Pancreas (tissue), 10 donors: ENCODE data around the gene MRPL55. TPM values are rescaled to one million over a fixed set of nuclear protein-coding genes. Genes with fewer than 3 reads are reported as not detected.
"Not testable (repeated sequence)": the region's sequence is repeated elsewhere in the genome, so short reads cannot be mapped to it uniquely, and the experiment has no call there.

Experiments
- ATAC-seq, 4 donors: fragments of 200-7000 bp; cut with Tn5 transposase; one replicate each; pipeline versions ENCODE4 v1.8.0 to v1.9.1; 2020; ENCODE audit warnings: mild to moderate bottlenecking in 4 of 4, moderate library complexity in 4 of 4
- DNase-seq, 6 donors: peaks; one replicate each; pipeline ENCODE4 v3.0.0-alpha.2; 2020
- FAIRE-seq: peaks from 2 replicates; lab custom pipeline; 2012; peaks lifted over from hg19 to GRCh38; lab: Jason Lieb, UNC
- H3K27ac ChIP-seq, 4 donors: fragments of 200-600 bp; sonication (generic); 1 replicate in 3 of 4; 2 replicates in 1 of 4; pipeline versions ENCODE4 v1.5.0 to v1.8.0; 2020
- H3K27me3 ChIP-seq, 4 donors: fragments of 200-600 bp; one replicate each; pipeline ENCODE4 v1.8.0; 2021
- H3K36me3 ChIP-seq, 3 donors: fragments of 200-600 bp; sonication (generic) in 1 of 3; one replicate each; pipeline versions ENCODE4 v1.5.0 to v1.8.0; 2020 to 2021
- H3K4me1 ChIP-seq, 3 donors: fragments of 200-600 bp; one replicate each; pipeline ENCODE4 v1.8.0; 2021
- H3K4me3 ChIP-seq, 4 donors: fragments of 200-600 bp; sonication (generic) in 2 of 4; one replicate each; pipeline versions ENCODE4 v1.5.0 to v1.8.0; 2020 to 2021
- H3K9me3 ChIP-seq, 4 donors: fragments of 200-600 bp; one replicate each; pipeline ENCODE4 v1.8.0; 2021
- WGBS, 2 donors: extraction: QIAGEN DNeasy Blood & Tissue Kit; methylation state at CpG; one replicate each; pipeline ENCODE4 v1.1.7; 2013; 5-methylcytosine and 5-hydroxymethylcytosine counted together
- intact Hi-C, 3 donors: fragments of 100-400 bp; cut with DNase I; formaldehyde crosslinking; loops; one replicate each; pipeline versions ENCODE4 v1.11.1 to v1.14.2; 2022
- polyA plus RNA-seq, 2 donors: library from polyadenylated mRNA; stranded (reverse); fragments of 200-250 nt; gene quantifications; one replicate each; pipeline ENCODE4 v1.2.3, GENCODE V29; 2013
- total RNA-seq, 6 donors: library from RNA; stranded (reverse); fragmentation: NEBNext Ultra II Directional in 4 of 6; extraction: Animal tissue kit (Norgen Biotek cat#: 25700) in 4 of 6; gene quantifications; one replicate each; pipeline versions ENCODE4 v1.2.1 to v1.2.4, GENCODE V29; 2021 to 2023
- TF ChIP-seq, protein P1 (sequence below), 4 donors: fragments of 200-600 bp; sonication (generic) in 3 of 4; IDR thresholded peaks; one replicate each; pipeline versions ENCODE4 v1.5.0 to v1.8.0; 2021; ENCODE audit warnings: antibody characterized with exemption in 4 of 4
- donor health status: healthy with polysubstance abuse.
- donor health status: DM: no; HTN: no; CAD: no; lungs with moderate emphysema.
- donor health status: DM: no; HTN: no; CAD: no.
- donor health status: control.
- donor health status: control.
- donor health status: Bipolar disorder and iron deficiency.
- donor health status: DM: yes; HTN: yes; CAD: no.
- donor health status: DM: no; HTN: no; CAD: no.
- donor health status: DM: no; HTN: no; CAD: no.
- donor health status: DM: yes; HTN: yes; CAD: no.

The MRPL55 gene
- total and polyA plus RNA-seq, 8 donors: 18.1 to 113 (median 24.0) TPM

DNA sequence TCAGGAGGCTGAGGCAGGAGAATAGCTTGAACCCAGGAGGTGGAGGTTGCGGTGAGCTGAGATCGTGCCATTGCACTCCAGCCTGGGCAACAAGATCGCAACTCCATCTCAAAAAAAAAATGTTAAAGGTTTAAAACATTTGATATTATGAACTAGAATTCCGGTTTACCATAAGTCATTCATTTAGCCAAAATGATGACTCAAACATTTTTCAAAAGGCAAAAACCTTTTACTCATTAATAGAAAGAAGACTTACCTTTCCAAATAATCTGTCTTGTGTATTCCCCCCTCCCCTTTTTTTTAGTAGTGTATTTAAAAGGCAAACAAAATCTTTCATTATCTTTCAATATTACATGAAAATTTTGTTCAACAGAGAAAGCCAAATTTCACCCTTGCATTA lies 8.2 kb upstream of the MRPL55 start:
- DNase-seq (no peak), FAIRE-seq (peak; percentile 32), ATAC-seq (no peak)
- Histone ChIP-seq H3K4me1 (no peaks in the 10 kb centered on the region), H3K27ac (no peak overlapping the region), H3K4me3 (no peak overlapping the region), H3K9me3 (no peaks in the 10 kb centered on the region), H3K36me3 (no peaks in the 10 kb centered on the region), H3K27me3 (no peaks in the 10 kb centered on the region)
- TF ChIP-seq, protein P1, sequence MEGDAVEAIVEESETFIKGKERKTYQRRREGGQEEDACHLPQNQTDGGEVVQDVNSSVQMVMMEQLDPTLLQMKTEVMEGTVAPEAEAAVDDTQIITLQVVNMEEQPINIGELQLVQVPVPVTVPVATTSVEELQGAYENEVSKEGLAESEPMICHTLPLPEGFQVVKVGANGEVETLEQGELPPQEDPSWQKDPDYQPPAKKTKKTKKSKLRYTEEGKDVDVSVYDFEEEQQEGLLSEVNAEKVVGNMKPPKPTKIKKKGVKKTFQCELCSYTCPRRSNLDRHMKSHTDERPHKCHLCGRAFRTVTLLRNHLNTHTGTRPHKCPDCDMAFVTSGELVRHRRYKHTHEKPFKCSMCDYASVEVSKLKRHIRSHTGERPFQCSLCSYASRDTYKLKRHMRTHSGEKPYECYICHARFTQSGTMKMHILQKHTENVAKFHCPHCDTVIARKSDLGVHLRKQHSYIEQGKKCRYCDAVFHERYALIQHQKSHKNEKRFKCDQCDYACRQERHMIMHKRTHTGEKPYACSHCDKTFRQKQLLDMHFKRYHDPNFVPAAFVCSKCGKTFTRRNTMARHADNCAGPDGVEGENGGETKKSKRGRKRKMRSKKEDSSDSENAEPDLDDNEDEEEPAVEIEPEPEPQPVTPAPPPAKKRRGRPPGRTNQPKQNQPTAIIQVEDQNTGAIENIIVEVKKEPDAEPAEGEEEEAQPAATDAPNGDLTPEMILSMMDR (IDR thresholded peaks at IDR 0.05): no peak
- 96 to 98% methylated on average over 4 of the region's 4 CpGs for WGBS, 2 donors
- intact Hi-C loops: no loop called here

DNA sequence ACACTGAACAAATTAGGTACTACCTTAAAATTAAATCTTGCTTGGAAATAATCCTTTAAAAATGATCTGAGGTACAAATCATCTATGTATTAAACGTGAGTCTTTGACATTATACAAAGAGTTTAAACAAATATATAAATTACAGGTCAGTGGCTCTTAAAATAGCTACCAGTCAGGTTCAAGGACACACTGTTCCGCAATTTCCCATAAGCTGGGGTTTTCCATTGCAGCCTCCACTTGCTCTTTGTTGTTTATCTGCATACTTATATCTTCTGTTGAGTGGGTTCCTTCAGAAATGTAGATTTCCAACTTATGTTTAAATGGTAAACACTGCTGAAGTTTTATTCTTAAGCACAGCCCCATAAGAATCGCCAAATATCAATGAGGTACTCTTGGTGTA lies 5.7 kb upstream of the MRPL55 start:
- 23 to 39% methylated on average over 3 of the region's 3 CpGs for WGBS, 2 donors
- peaks cover 0 to 5% (median 2%) of the 10 kb centered on the region in 3 donors for H3K4me1 ChIP-seq
- no peak overlapping the region for H3K4me3 ChIP-seq
- H3K27ac ChIP-seq: no peak overlapping the region
- no peaks in the 10 kb centered on the region for H3K27me3 ChIP-seq
- DNase-seq: no peak
- peak in 1 of 4 donors; percentile 61 for ATAC-seq
- no peaks in the 10 kb centered on the region for H3K36me3 ChIP-seq
- no peaks in the 10 kb centered on the region for H3K9me3 ChIP-seq
- FAIRE-seq: no peak
- intact Hi-C loops: no loop called here
- TF ChIP-seq, protein P1 (IDR thresholded peaks at IDR 0.05): no peak

DNA sequence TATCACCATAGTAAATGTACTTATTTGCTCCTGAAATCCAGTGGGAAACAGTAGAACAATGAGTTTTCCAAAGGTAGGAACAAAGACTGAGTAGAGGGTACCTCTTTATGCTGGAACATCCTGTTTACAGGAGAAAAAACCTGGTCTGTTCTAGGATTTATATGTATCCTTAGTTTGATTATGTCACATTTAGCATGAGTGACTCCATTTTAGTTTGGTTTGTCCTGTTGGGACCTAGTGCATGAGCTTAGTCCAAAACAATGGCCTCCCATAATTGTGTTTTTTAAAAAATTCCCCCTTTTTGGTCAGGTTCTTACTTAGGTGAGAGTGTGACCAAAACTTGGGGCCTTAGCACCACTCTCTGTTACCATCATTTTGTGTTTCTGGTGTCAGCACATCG lies 3.5 kb upstream of the MRPL55 start:
- TF ChIP-seq, protein P1 (IDR thresholded peaks at IDR 0.05): no peak
- no peak for FAIRE-seq
- Histone ChIP-seq H3K27ac (no peak overlapping the region), H3K36me3 (no peaks in the 10 kb centered on the region), H3K4me1 (peaks cover 5 to 9% (median 7%) of the 10 kb centered on the region in 3 donors), H3K27me3 (no peaks in the 10 kb centered on the region), H3K9me3 (no peaks in the 10 kb centered on the region), H3K4me3 (no peak overlapping the region)
- intact Hi-C loops: no loop called here
- 75 to 77% methylated on average over 1 of the region's 1 CpG for WGBS, 2 donors
- DNase-seq: no peak
- ATAC-seq: no peak

DNA sequence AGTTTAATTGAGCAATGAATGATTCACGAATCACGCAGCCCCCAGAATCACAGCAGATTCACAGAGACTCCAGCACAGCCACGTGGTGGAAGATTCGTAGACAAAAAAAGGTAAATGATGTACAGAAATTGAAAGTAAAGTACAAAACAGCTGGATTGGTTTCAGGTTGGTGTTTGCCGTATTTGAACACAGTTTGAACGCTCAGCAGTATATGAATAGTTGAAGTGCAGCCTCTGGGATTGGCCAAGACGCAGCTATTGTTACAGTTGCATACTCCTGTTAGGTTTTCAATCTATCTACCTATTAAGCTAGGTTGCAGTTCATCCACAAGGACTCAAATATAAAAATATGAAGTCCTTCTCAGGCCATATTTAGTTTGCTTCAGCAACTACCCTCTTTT lies 3.1 kb upstream of the MRPL55 start:
- Histone ChIP-seq H3K4me3 (no peak overlapping the region), H3K36me3 (no peaks in the 10 kb centered on the region), H3K4me1 (peaks cover 5 to 9% (median 7%) of the 10 kb centered on the region in 3 donors), H3K9me3 (no peaks in the 10 kb centered on the region), H3K27ac (no peak overlapping the region), H3K27me3 (no peaks in the 10 kb centered on the region)
- FAIRE-seq: no peak
- ATAC-seq: no peak
- intact Hi-C loops: no loop called here
- TF ChIP-seq, protein P1 (IDR thresholded peaks at IDR 0.05): no peak
- DNase-seq: no peak
- 88 to 95% methylated on average over 7 of the region's 7 CpGs for WGBS, 2 donors

DNA sequence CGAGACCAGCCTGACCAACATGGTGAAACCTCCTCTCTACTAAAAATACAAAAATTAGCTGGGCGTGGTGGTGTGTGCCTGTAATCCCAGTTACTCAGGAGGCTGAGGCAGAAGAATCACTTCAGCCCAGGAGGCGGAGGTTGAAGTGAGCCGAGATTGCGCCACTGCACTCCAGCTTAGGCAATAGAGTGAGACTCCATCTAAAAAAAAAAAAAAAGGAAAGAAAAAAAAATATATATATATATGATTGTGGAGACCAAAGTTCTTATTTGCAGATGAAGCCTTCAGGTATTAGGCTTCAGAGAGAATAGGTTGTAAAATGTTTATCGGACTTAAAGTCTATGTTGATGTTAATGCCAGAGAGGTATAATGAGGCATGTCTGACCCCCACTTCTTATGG lies 2.2 kb upstream of the MRPL55 start:
- H3K9me3 ChIP-seq, H3K27me3 ChIP-seq, intact Hi-C loops, ATAC-seq, H3K4me1 ChIP-seq, H3K4me3 ChIP-seq, DNase-seq, FAIRE-seq, H3K27ac ChIP-seq, H3K36me3 ChIP-seq: not testable (repeated sequence)
- WGBS, 2 donors: 94 to 95% methylated on average over 6 of the region's 6 CpGs
